ENCODE data around the gene AIPL1. TPM values are rescaled to one million over a fixed set of nuclear protein-coding genes. Genes with fewer than 3 reads are reported as not detected.

The AIPL1 gene
- total RNA-seq, 1 experiment from 2014 or later = 0.46 TPM

DNA sequence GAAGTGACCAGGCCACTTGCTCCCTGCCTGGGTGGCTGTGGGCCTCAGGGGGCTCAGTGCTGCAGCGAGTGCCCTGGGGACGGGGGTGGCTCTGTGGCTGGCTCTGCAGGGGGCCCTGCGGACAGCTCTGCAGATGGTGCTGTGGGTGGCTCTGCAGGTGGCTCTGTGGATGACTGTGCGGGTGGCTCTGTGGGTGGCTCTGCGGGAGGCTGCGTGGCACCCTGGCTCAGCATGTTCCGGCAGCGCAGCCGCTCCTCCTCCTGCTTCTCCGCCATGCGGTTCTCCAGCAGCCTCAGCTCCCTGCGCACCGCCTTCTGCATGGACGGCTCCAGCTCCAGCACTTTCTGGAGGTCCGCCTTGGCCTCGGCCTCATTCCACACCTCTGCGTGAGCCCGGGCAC lies 9.5 kb downstream of the AIPL1 start:
- H3K4me1 Mint-ChIP-seq = peaks cover 6% of the 10 kb centered on the region
- TF ChIP-seq ZNF423 (CRISPR knock-in tag; IDR thresholded peaks at IDR 0.05) = 0 out of 2 replicates have a peak, but pooled peaks have one; percentile 19
- TF ChIP-seq, protein P1, sequence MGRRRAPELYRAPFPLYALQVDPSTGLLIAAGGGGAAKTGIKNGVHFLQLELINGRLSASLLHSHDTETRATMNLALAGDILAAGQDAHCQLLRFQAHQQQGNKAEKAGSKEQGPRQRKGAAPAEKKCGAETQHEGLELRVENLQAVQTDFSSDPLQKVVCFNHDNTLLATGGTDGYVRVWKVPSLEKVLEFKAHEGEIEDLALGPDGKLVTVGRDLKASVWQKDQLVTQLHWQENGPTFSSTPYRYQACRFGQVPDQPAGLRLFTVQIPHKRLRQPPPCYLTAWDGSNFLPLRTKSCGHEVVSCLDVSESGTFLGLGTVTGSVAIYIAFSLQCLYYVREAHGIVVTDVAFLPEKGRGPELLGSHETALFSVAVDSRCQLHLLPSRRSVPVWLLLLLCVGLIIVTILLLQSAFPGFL (CRISPR knock-in tag; IDR thresholded peaks at IDR 0.05; ENCODE audit: borderline replicate concordance) = no peak
- no peak overlapping the region for H3K27ac Mint-ChIP-seq
- H3K9me3 Mint-ChIP-seq = peaks cover 4% of the 10 kb centered on the region
- no peak for DNase-seq (ENCODE audit: low spot score)
- no peaks in the 10 kb centered on the region for H3K36me3 Mint-ChIP-seq
- CTCF ChIA-PET = interaction anchor here (1.6 to 2.0 kb wide), 3 partner anchors 13 to 145 kb away, joined by 3 to 6 read pairs (median 4); no protein-coding TSS in a partner anchor
- POLR2A ChIA-PET = interaction anchor here (0.7 kb wide), 2 partner anchors 27 to 127 kb away, joined by 3 read pairs; no protein-coding TSS in a partner anchor
- ATAC-seq = no peak
- no peaks in the 10 kb centered on the region for H3K27me3 Mint-ChIP-seq (ENCODE audit: low read depth)
- H3K4me3 Mint-ChIP-seq = no peak overlapping the region

DNA sequence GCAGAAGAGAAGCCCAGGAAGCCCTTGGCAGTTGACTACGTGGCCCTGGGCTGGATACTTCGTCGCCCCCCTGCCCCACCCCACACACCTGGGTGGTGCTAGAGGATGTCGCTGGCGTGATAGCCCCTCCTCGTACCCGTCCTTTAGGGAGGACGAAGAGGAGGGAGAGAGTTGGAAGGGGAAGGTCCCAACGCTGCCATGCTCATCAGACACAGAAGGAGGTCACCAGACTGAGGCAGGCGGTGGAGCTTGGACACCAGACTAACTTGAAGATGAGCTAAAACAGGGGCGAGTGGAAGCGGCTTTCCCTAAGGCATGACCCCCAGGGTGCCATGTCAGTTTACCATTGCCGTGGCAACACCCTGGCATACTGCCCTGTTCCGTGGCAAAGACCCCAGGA lies 11.0 kb downstream of the AIPL1 start:
- Mint-ChIP-seq H3K4me3 (no peak overlapping the region), H3K4me1 (peaks cover 13% of the 10 kb centered on the region), H3K36me3 (no peaks in the 10 kb centered on the region), H3K9me3 (no peaks in the 10 kb centered on the region), H3K27ac (no peak overlapping the region), H3K27me3 (ENCODE audit: low read depth) (no peaks in the 10 kb centered on the region)
- TF ChIP-seq ELF4 (CRISPR knock-in tag; IDR thresholded peaks at IDR 0.05; ENCODE audit: low read depth) (no peak), SP1 (CRISPR knock-in tag; conservative IDR thresholded peaks at IDR 0.05) (no peak), CREM (CRISPR knock-in tag; IDR thresholded peaks at IDR 0.05) (no peak), ZBTB21 (CRISPR knock-in tag; IDR thresholded peaks at IDR 0.05; ENCODE audit: borderline replicate concordance) (no peak), IRF2 (CRISPR knock-in tag; IDR thresholded peaks at IDR 0.05; ENCODE audit: borderline replicate concordance, low read depth) (no peak), PRRX2 (CRISPR knock-in tag; IDR thresholded peaks at IDR 0.05) (no peak), RORB (CRISPR knock-in tag; IDR thresholded peaks at IDR 0.05) (no peak), TEAD4 (CRISPR knock-in tag; IDR thresholded peaks at IDR 0.05) (no peak), ZNF138 (CRISPR knock-in tag; conservative IDR thresholded peaks at IDR 0.05) (no peak), ETV6 (CRISPR knock-in tag; IDR thresholded peaks at IDR 0.05) (no peak), ATF1 (CRISPR knock-in tag; IDR thresholded peaks at IDR 0.05) (no peak), TCF7 (CRISPR knock-in tag; IDR thresholded peaks at IDR 0.05; ENCODE audit: low read depth) (no peak)
- TF ChIP-seq, protein P2, sequence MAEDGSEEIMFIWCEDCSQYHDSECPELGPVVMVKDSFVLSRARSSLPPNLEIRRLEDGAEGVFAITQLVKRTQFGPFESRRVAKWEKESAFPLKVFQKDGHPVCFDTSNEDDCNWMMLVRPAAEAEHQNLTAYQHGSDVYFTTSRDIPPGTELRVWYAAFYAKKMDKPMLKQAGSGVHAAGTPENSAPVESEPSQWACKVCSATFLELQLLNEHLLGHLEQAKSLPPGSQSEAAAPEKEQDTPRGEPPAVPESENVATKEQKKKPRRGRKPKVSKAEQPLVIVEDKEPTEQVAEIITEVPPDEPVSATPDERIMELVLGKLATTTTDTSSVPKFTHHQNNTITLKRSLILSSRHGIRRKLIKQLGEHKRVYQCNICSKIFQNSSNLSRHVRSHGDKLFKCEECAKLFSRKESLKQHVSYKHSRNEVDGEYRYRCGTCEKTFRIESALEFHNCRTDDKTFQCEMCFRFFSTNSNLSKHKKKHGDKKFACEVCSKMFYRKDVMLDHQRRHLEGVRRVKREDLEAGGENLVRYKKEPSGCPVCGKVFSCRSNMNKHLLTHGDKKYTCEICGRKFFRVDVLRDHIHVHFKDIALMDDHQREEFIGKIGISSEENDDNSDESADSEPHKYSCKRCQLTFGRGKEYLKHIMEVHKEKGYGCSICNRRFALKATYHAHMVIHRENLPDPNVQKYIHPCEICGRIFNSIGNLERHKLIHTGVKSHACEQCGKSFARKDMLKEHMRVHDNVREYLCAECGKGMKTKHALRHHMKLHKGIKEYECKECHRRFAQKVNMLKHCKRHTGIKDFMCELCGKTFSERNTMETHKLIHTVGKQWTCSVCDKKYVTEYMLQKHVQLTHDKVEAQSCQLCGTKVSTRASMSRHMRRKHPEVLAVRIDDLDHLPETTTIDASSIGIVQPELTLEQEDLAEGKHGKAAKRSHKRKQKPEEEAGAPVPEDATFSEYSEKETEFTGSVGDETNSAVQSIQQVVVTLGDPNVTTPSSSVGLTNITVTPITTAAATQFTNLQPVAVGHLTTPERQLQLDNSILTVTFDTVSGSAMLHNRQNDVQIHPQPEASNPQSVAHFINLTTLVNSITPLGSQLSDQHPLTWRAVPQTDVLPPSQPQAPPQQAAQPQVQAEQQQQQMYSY (CRISPR knock-in tag; IDR thresholded peaks at IDR 0.05) = no peak
- TF ChIP-seq, protein P3, sequence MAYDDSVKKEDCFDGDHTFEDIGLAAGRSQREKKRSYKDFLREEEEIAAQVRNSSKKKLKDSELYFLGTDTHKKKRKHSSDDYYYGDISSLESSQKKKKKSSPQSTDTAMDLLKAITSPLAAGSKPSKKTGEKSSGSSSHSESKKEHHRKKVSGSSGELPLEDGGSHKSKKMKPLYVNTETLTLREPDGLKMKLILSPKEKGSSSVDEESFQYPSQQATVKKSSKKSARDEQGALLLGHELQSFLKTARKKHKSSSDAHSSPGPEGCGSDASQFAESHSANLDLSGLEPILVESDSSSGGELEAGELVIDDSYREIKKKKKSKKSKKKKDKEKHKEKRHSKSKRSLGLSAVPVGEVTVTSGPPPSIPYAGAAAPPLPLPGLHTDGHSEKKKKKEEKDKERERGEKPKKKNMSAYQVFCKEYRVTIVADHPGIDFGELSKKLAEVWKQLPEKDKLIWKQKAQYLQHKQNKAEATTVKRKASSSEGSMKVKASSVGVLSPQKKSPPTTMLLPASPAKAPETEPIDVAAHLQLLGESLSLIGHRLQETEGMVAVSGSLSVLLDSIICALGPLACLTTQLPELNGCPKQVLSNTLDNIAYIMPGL (CRISPR knock-in tag; IDR thresholded peaks at IDR 0.05) = no peak
- TF ChIP-seq, protein P4, sequence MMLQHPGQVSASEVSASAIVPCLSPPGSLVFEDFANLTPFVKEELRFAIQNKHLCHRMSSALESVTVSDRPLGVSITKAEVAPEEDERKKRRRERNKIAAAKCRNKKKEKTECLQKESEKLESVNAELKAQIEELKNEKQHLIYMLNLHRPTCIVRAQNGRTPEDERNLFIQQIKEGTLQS (CRISPR knock-in tag; conservative IDR thresholded peaks at IDR 0.05) = no peak
- TF ChIP-seq, protein P5, sequence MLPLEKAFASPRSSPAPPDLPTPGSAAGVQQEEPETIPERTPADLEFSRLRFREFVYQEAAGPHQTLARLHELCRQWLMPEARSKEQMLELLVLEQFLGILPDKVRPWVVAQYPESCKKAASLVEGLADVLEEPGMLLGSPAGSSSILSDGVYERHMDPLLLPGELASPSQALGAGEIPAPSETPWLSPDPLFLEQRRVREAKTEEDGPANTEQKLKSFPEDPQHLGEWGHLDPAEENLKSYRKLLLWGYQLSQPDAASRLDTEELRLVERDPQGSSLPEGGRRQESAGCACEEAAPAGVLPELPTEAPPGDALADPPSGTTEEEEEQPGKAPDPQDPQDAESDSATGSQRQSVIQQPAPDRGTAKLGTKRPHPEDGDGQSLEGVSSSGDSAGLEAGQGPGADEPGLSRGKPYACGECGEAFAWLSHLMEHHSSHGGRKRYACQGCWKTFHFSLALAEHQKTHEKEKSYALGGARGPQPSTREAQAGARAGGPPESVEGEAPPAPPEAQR (CRISPR knock-in tag; IDR thresholded peaks at IDR 0.05) = no peak
- DNase-seq (ENCODE audit: low spot score) (no peak), ATAC-seq (no peak)
- ChIA-PET CTCF (interaction anchor here (1.5 to 2.9 kb wide), 4 partner anchors 11 to 137 kb away, joined by 4 to 10 read pairs (median 8); partner anchors contain the start of gene AIPL1), POLR2A (no interaction called here)

Measured in WTC11 (cell line).